ENCODE measurements around the gene MCAT. TPM values are rescaled to one million over a fixed set of nuclear protein-coding genes. Genes with fewer than 3 reads are reported as not detected.

MCAT gene
- polyA plus RNA-seq, 3 donors, result 4.5 to 8.9 (median 6.8) TPM

GRCh38 chr22:43169310-43170130 lies 26.3 kb upstream of the MCAT start:
- H3K27me3 Mint-ChIP-seq (ENCODE audit: low read depth in 3 of 3), result peaks cover 0 to 2% (median 1%) of the 10 kb centered on the region in 3 donors
- H3K4me1 Mint-ChIP-seq, result peaks cover 4% of the 10 kb centered on the region
- 95% methylated on average over 19 of the region's 23 CpGs for whole genome bisulfite sequencing (ENCODE audit: insufficient coverage)
- peak overlapping the region in 1 of 7 donors; percentile 10 for H3K27ac Mint-ChIP-seq
- no peaks in the 10 kb centered on the region for H3K27me3 ChIP-seq (ENCODE audit: control insufficient read depth in 2 of 2, insufficient read depth in 2 of 2, low read length in 2 of 2)
- no peak overlapping the region for H3K4me3 Mint-ChIP-seq
- no peak overlapping the region for H3K4me2 ChIP-seq (replicated peaks; ENCODE audit: extremely low read depth, low read length, poor library complexity, severe bottlenecking)
- H4K20me1 ChIP-seq (ENCODE audit: insufficient read depth, low read length), result peaks cover 9% of the 10 kb centered on the region
- H3K36me3 ChIP-seq (replicated peaks in 1 of 2; ENCODE audit: control insufficient read depth in 1 of 2, insufficient read depth in 2 of 2, low read length in 2 of 2), result peaks cover 55 to 82% of the 10 kb centered on the region in 2 donors
- no peaks in the 10 kb centered on the region for H3K9me3 ChIP-seq (replicated peaks in 1 of 2; ENCODE audit: control insufficient read depth in 1 of 2, insufficient read depth in 1 of 2, low read length in 2 of 2)
- no peaks in the 10 kb centered on the region for H3K79me2 ChIP-seq (ENCODE audit: insufficient read depth, low read length)
- peaks cover 0 to 4% of the 10 kb centered on the region in 2 donors for H3K4me1 ChIP-seq (ENCODE audit: control insufficient read depth in 1 of 2, insufficient read depth in 2 of 2, low read length in 2 of 2)
- H3K36me3 Mint-ChIP-seq, result peaks cover 55 to 90% of the 10 kb centered on the region in 2 donors
- no peak overlapping the region for H2AFZ ChIP-seq (ENCODE audit: insufficient read depth, low read depth, low read length, poor library complexity, severe bottlenecking)
- H3K27ac ChIP-seq (ENCODE audit: low read depth in 1 of 2, low read length in 2 of 2), result no peak overlapping the region
- no peaks in the 10 kb centered on the region for H3K9me3 Mint-ChIP-seq
- intact Hi-C loops (cut with micrococcal nuclease), result no loop called here
- no peak overlapping the region for H3K4me3 ChIP-seq (replicated peaks in 1 of 3; ENCODE audit: low read depth in 2 of 3, low read length in 3 of 3)
- H3K9ac ChIP-seq (ENCODE audit: insufficient read depth, low read length, poor library complexity, severe bottlenecking), result no peak overlapping the region
- no peak for DNase-seq
- TF ChIP-seq CTCF (IDR thresholded peaks at IDR 0.05), result no peak

GRCh38 chr22:43168471-43169309 lies 25.5 kb upstream of the MCAT start:
- Histone ChIP-seq H3K4me2 (replicated peaks; ENCODE audit: extremely low read depth, low read length, poor library complexity, severe bottlenecking) (no peak overlapping the region), H3K9ac (ENCODE audit: insufficient read depth, low read length, poor library complexity, severe bottlenecking) (no peak overlapping the region), H3K4me3 (replicated peaks in 1 of 3; ENCODE audit: low read depth in 2 of 3, low read length in 3 of 3) (no peak overlapping the region), H3K27ac (ENCODE audit: low read depth in 1 of 2, low read length in 2 of 2) (no peak overlapping the region), H3K36me3 (replicated peaks in 1 of 2; ENCODE audit: control insufficient read depth in 1 of 2, insufficient read depth in 2 of 2, low read length in 2 of 2) (peaks cover 47 to 79% of the 10 kb centered on the region in 2 donors), H3K9me3 (replicated peaks in 1 of 2; ENCODE audit: control insufficient read depth in 1 of 2, insufficient read depth in 1 of 2, low read length in 2 of 2) (no peaks in the 10 kb centered on the region), H4K20me1 (ENCODE audit: insufficient read depth, low read length) (peaks cover 17% of the 10 kb centered on the region), H3K27me3 (ENCODE audit: control insufficient read depth in 2 of 2, insufficient read depth in 2 of 2, low read length in 2 of 2) (no peaks in the 10 kb centered on the region), H2AFZ (ENCODE audit: insufficient read depth, low read depth, low read length, poor library complexity, severe bottlenecking) (no peak overlapping the region), H3K79me2 (ENCODE audit: insufficient read depth, low read length) (no peaks in the 10 kb centered on the region), H3K4me1 (ENCODE audit: control insufficient read depth in 1 of 2, insufficient read depth in 2 of 2, low read length in 2 of 2) (peaks cover 6 to 8% of the 10 kb centered on the region in 2 donors)
- intact Hi-C loops (cut with micrococcal nuclease), result no loop called here
- Mint-ChIP-seq H3K27ac (no peak overlapping the region), H3K9me3 (no peaks in the 10 kb centered on the region), H3K36me3 (peaks cover 56 to 90% of the 10 kb centered on the region in 2 donors), H3K27me3 (ENCODE audit: low read depth in 3 of 3) (peaks cover 0 to 2% (median 1%) of the 10 kb centered on the region in 3 donors), H3K4me1 (peaks cover 12% of the 10 kb centered on the region), H3K4me3 (no peak overlapping the region)
- 85% methylated on average over 21 of the region's 25 CpGs for WGBS (ENCODE audit: insufficient coverage)
- TF ChIP-seq CTCF (IDR thresholded peaks at IDR 0.05), result no peak
- no peak for DNase-seq
